Measurements from ENCODE around the gene MYH16. TPM values are rescaled to one million over a fixed set of nuclear protein-coding genes. Genes with fewer than 3 reads are reported as not detected.
A peak's percentile ranks its signal among the peaks of the same experiment; 100 is the strongest.
"Not testable (repeated sequence)": the region's sequence is repeated elsewhere in the genome, so short reads cannot be mapped to it uniquely, and the experiment has no call there.

Gene MYH16
- total RNA-seq, 1 experiment from 2014 or later, result 2.8 TPM

- intact Hi-C loops (cut with micrococcal nuclease), result no loop called here
- no TSS peak for BruUV-seq (replicated peaks)
- DNase-seq, result no peak
Observed at GRCh38 chr7:99278180-99278579, 5.5 kb downstream of the MYH16 start.

DNA sequence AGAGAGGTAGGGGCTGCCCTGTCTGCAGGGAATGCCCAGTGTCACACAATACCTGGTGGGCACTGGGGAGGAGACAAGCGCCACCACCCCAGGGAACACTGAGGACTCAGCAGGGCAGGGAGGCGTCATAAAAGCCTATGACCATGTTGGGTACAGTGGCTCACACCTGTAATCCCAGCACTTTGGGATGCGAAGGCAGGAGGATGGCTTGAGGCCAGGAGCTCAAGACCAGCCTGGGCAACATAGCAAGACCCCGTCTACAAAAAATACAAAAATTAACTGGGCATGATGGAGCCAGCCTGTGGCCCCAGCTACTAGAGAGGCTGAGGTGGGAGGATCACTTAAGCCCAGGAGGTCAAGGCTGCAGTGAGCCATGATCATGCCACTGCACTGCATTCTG is 11.5 kb downstream of the MYH16 start:
- DNase-seq; H3K79me2 ChIP-seq (ENCODE audit: low read length); H3F3A ChIP-seq (ENCODE audit: low read length, unreplicated experiment); CTCF ChIA-PET; H3K9me2 ChIP-seq (replicated peaks; ENCODE audit: low read length); H3K9ac ChIP-seq (ENCODE audit: low read length); BruUV-seq (replicated peaks); ATAC-seq; H3K9me3 ChIP-seq (ENCODE audit: low read length); intact Hi-C loops (cut with micrococcal nuclease); H3K27ac ChIP-seq (ENCODE audit: low read length); H3K4me1 ChIP-seq (ENCODE audit: insufficient read depth, low read length); H3K36me3 ChIP-seq (ENCODE audit: low read depth, low read length); H2AFZ ChIP-seq (ENCODE audit: low read length); H4K20me1 ChIP-seq (ENCODE audit: low read length); H3K4me2 ChIP-seq (ENCODE audit: low read length); POLR2A ChIA-PET (ENCODE audit: unreplicated experiment); H3K27me3 ChIP-seq (ENCODE audit: low read length); H3K4me3 ChIP-seq (ENCODE audit: low read length): not testable (repeated sequence)

More at GRCh38 chr7:99278180-99278579, 5.5 kb downstream of the MYH16 start:
- no peak for TF ChIP-seq EZH2 (IDR thresholded peaks at IDR 0.05; ENCODE audit: low read length, unreplicated experiment)
- TF ChIP-seq, protein P1, sequence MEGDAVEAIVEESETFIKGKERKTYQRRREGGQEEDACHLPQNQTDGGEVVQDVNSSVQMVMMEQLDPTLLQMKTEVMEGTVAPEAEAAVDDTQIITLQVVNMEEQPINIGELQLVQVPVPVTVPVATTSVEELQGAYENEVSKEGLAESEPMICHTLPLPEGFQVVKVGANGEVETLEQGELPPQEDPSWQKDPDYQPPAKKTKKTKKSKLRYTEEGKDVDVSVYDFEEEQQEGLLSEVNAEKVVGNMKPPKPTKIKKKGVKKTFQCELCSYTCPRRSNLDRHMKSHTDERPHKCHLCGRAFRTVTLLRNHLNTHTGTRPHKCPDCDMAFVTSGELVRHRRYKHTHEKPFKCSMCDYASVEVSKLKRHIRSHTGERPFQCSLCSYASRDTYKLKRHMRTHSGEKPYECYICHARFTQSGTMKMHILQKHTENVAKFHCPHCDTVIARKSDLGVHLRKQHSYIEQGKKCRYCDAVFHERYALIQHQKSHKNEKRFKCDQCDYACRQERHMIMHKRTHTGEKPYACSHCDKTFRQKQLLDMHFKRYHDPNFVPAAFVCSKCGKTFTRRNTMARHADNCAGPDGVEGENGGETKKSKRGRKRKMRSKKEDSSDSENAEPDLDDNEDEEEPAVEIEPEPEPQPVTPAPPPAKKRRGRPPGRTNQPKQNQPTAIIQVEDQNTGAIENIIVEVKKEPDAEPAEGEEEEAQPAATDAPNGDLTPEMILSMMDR (conservative IDR thresholded peaks at IDR 0.05; ENCODE audit: low read depth, low read length), result peak; percentile 13; the same call in 1 of the 2 replicates
- no peak overlapping the region for H3K9ac ChIP-seq (ENCODE audit: low read length)
- H3K27ac ChIP-seq (ENCODE audit: low read length), result no peak overlapping the region
- ChIA-PET POLR2A (ENCODE audit: unreplicated experiment) (no interaction called here), CTCF (no interaction called here)
- no peaks in the 10 kb centered on the region for H3K9me2 ChIP-seq (replicated peaks; ENCODE audit: low read length)
- no peaks in the 10 kb centered on the region for H3F3A ChIP-seq (ENCODE audit: low read length, unreplicated experiment)
- H3K4me1 ChIP-seq (ENCODE audit: insufficient read depth, low read length), result peaks cover 17% of the 10 kb centered on the region
- H3K9me3 ChIP-seq (ENCODE audit: low read length), result no peaks in the 10 kb centered on the region
- H3K79me2 ChIP-seq (ENCODE audit: low read length), result no peaks in the 10 kb centered on the region
- no peaks in the 10 kb centered on the region for H3K36me3 ChIP-seq (ENCODE audit: low read depth, low read length)
- no peak overlapping the region for H3K4me3 ChIP-seq (ENCODE audit: low read length)
- no peak overlapping the region for H3K4me2 ChIP-seq (ENCODE audit: low read length)
- ATAC-seq, result no peak
- H3K27me3 ChIP-seq (ENCODE audit: low read length), result no peaks in the 10 kb centered on the region
- no peaks in the 10 kb centered on the region for H4K20me1 ChIP-seq (ENCODE audit: low read length)
- no peak overlapping the region for H2AFZ ChIP-seq (ENCODE audit: low read length)

- ChIA-PET POLR2A (ENCODE audit: unreplicated experiment) (no interaction called here), CTCF (no interaction called here)
- Histone ChIP-seq H2AFZ (ENCODE audit: low read length) (no peak overlapping the region), H4K20me1 (ENCODE audit: low read length) (no peaks in the 10 kb centered on the region), H3K9ac (ENCODE audit: low read length) (no peak overlapping the region), H3K79me2 (ENCODE audit: low read length) (no peaks in the 10 kb centered on the region), H3K27me3 (ENCODE audit: low read length) (no peaks in the 10 kb centered on the region), H3F3A (ENCODE audit: low read length, unreplicated experiment) (no peaks in the 10 kb centered on the region), H3K27ac (ENCODE audit: low read length) (no peak overlapping the region), H3K9me3 (ENCODE audit: low read length) (no peaks in the 10 kb centered on the region), H3K4me1 (ENCODE audit: insufficient read depth, low read length) (no peaks in the 10 kb centered on the region), H3K9me2 (replicated peaks; ENCODE audit: low read length) (no peaks in the 10 kb centered on the region), H3K36me3 (ENCODE audit: low read depth, low read length) (no peaks in the 10 kb centered on the region), H3K4me3 (ENCODE audit: low read length) (no peak overlapping the region), H3K4me2 (ENCODE audit: low read length) (no peak overlapping the region)
- intact Hi-C loops (cut with micrococcal nuclease), result no loop called here
- TF ChIP-seq EZH2 (IDR thresholded peaks at IDR 0.05; ENCODE audit: low read length, unreplicated experiment) (no peak), EZH2phosphoT487 (IDR thresholded peaks at IDR 0.05; ENCODE audit: borderline replicate concordance, low read length) (no peak)
- TF ChIP-seq, protein P1 (conservative IDR thresholded peaks at IDR 0.05; ENCODE audit: low read depth, low read length), result no peak
- no peak for DNase-seq
- no peak for ATAC-seq
- BruUV-seq (replicated peaks), result no TSS peak
Observed at GRCh38 chr7:99287779-99288534, 15.3 kb downstream of the MYH16 start.
